GM12878 (cell line): ENCODE data around the gene CACNA1H. TPM values are rescaled to one million over a fixed set of nuclear protein-coding genes. Genes with fewer than 3 reads are reported as not detected.

Experiments used
- ATAC-seq: fragments of 200-7000 bp; cut with Tn5 transposase; 3 replicates; pipeline ENCODE4 v1.9.1; 2020; ENCODE audit warnings: mild to moderate bottlenecking, moderate library complexity
- BruUV-seq: library from RNA; stranded (reverse); fragments of 400-500 nt; replicated peaks from 2 replicates; lab custom pipeline; 2021; lab: Mats Ljungman, UMichigan
- CTCF ChIA-PET: fragments of 300-600 bp; sonication (Branson Sonifier 250); formaldehyde crosslinking; extraction: SDS; loops from one replicate; lab custom pipeline; 2021; ENCODE audit warnings: inconsistent platforms; lab: Yijun Ruan, JAX
- POLR2A ChIA-PET: fragments of 350-600 bp; formaldehyde crosslinking; extraction: SDS; loops from one replicate; lab custom pipeline; 2021; ENCODE audit warnings: inconsistent platforms; lab: Charles Lee
- RAD21 ChIA-PET: fragments of 300-600 bp; sonication (Branson Sonifier 250); formaldehyde crosslinking; loops from one replicate; lab custom pipeline; 2023; ENCODE audit warnings: antibody characterized with exemption; ENCODE audit not compliant: unreplicated experiment; lab: Charles Lee
- SMC1A ChIA-PET: fragments of 300-600 bp; sonication (Branson Sonifier 250); formaldehyde crosslinking; loops from one replicate; lab custom pipeline; 2023; ENCODE audit not compliant: unreplicated experiment, uncharacterized antibody; lab: Charles Lee
- DNase-seq: peaks from one replicate; pipeline ENCODE4 v3.0.0-alpha.2; 2011; ENCODE audit warnings: low read depth, low spot score
- FAIRE-seq: peaks from 3 replicates; lab custom pipeline; 2011; peaks lifted over from hg19 to GRCh38; lab: Jason Lieb, UNC
- H2AFZ ChIP-seq: 2 replicates; pipeline ENCODE4 v1.6.0; 2011; ENCODE audit warnings: low read depth, low read length, control low read depth; ENCODE audit not compliant: control insufficient read depth
- H3K27ac ChIP-seq: 2 replicates; pipeline ENCODE4 v1.5.1; 2011; ENCODE audit warnings: control low read depth; ENCODE audit not compliant: control insufficient read depth, insufficient read depth
- H3K27me3 ChIP-seq, 2 experiments: replicated peaks in 1 of 2; 2 replicates each; pipeline versions ENCODE4 v1.6.0 to v1.6.1; 2011; ENCODE audit warnings: low read length in 1 of 2; ENCODE audit not compliant: control insufficient read depth in 2 of 2, insufficient read depth in 2 of 2
- H3K36me3 ChIP-seq, 2 experiments: 2 replicates each; pipeline ENCODE4 v1.5.1; 2011; ENCODE audit warnings: low read length in 1 of 2; ENCODE audit not compliant: control insufficient read depth in 2 of 2, insufficient read depth in 2 of 2
- H3K4me1 ChIP-seq: 2 replicates; pipeline ENCODE4 v1.6.1; 2011; ENCODE audit warnings: mild to moderate bottlenecking, low read length, moderate library complexity, mixed read lengths; ENCODE audit not compliant: control insufficient read depth, insufficient read depth
- H3K4me2 ChIP-seq: 2 replicates; pipeline ENCODE4 v1.6.0; 2011; ENCODE audit warnings: control low read depth; ENCODE audit not compliant: control insufficient read depth, insufficient read depth
- H3K4me3 ChIP-seq: fragments of 200-600 bp; sonication (generic); 2 replicates; pipeline ENCODE4 v1.5.1; 2016
- H3K79me2 ChIP-seq: 2 replicates; pipeline ENCODE4 v1.6.0; 2011; ENCODE audit warnings: low read length; ENCODE audit not compliant: control insufficient read depth, insufficient read depth
- H3K9ac ChIP-seq: 2 replicates; pipeline ENCODE4 v1.8.0; 2011; ENCODE audit warnings: low read length, control low read depth, mixed read lengths; ENCODE audit not compliant: control insufficient read depth, insufficient read depth
- H3K9me3 ChIP-seq: replicated peaks from 3 replicates; pipeline ENCODE4 v1.5.1; 2011; ENCODE audit warnings: mild to moderate bottlenecking, low read length; ENCODE audit not compliant: control insufficient read depth, insufficient read depth
- H4K20me1 ChIP-seq: 2 replicates; pipeline ENCODE4 v1.6.0; 2011; ENCODE audit not compliant: control insufficient read depth, insufficient read depth
- CBFB ChIP-seq: IDR thresholded peaks from 2 replicates; pipeline ENCODE4 v1.6.1; 2016; ENCODE audit warnings: antibody characterized with exemption, low read depth
- CBX5 ChIP-seq: sonication (generic); IDR thresholded peaks from 2 replicates; pipeline ENCODE4 v1.6.1; 2016; ENCODE audit warnings: low read depth, moderate library complexity, mild to moderate bottlenecking, inconsistent platforms
- CHD1 ChIP-seq: IDR thresholded peaks from 2 replicates; pipeline ENCODE4 v1.6.1; 2012; ENCODE audit warnings: low read depth, low read length, improper control_type of control experiment
- DPF2 ChIP-seq: fragments of 450-650 bp; IDR thresholded peaks from 2 replicates; pipeline ENCODE4 v1.6.1; 2017; ENCODE audit warnings: mild to moderate bottlenecking
- HDAC6 ChIP-seq: fragments of 200-600 bp; sonication (generic); IDR thresholded peaks from one replicate; pipeline ENCODE4 v1.8.0; 2017; ENCODE audit warnings: antibody characterized with exemption; ENCODE audit not compliant: unreplicated experiment
- JUNB ChIP-seq: IDR thresholded peaks from 2 replicates; pipeline ENCODE4 v1.6.1; 2016; ENCODE audit warnings: antibody characterized with exemption, mild to moderate bottlenecking
- MEF2A ChIP-seq: IDR thresholded peaks from 2 replicates; pipeline ENCODE4 v1.6.1; 2011; ENCODE audit warnings: low read depth, mild to moderate bottlenecking, low read length, moderate library complexity; ENCODE audit not compliant: insufficient read depth
- MLLT1 ChIP-seq: fragments of 450-650 bp; IDR thresholded peaks from 2 replicates; pipeline ENCODE4 v1.6.1; 2016; ENCODE audit warnings: mild to moderate bottlenecking
- MXI1 ChIP-seq: fragments of 150-350 bp; IDR thresholded peaks from 2 replicates; pipeline ENCODE4 v1.6.1; 2011; ENCODE audit warnings: low read depth, mild to moderate bottlenecking, inconsistent platforms, low read length, improper control_type of control experiment
- NFYA ChIP-seq: IDR thresholded peaks from 2 replicates; pipeline ENCODE4 v1.6.1; 2011; ENCODE audit warnings: low read depth, mild to moderate bottlenecking, low read length, improper control_type of control experiment, borderline replicate concordance
- RB1 ChIP-seq: fragments of 450-650 bp; formaldehyde crosslinking; IDR thresholded peaks from 2 replicates; pipeline ENCODE4 v1.6.1; 2017; ENCODE audit warnings: mild to moderate bottlenecking, borderline replicate concordance
- RFX5 ChIP-seq: IDR thresholded peaks from 2 replicates; pipeline ENCODE4 v1.6.1; 2011; ENCODE audit warnings: low read depth, low read length, improper control_type of control experiment
- SMARCA5 ChIP-seq: fragments of 450-650 bp; IDR thresholded peaks from 2 replicates; pipeline ENCODE4 v1.6.1; 2017; ENCODE audit warnings: mild to moderate bottlenecking
- SREBF1 ChIP-seq: IDR thresholded peaks from 2 replicates; pipeline ENCODE4 v1.6.1; 2012; ENCODE audit warnings: mild to moderate bottlenecking, low read length
- SRF ChIP-seq, 2 experiments: IDR thresholded peaks; 2 replicates each; pipeline ENCODE4 v1.6.1; 2011; ENCODE audit warnings: low read depth in 2 of 2, low read length in 2 of 2, mild to moderate bottlenecking in 1 of 2, moderate library complexity in 1 of 2
- SUZ12 ChIP-seq: fragments of 200-600 bp; sonication (generic); IDR thresholded peaks from one replicate; pipeline ENCODE4 v1.6.1; 2018; ENCODE audit warnings: antibody characterized with exemption, mild to moderate bottlenecking; ENCODE audit not compliant: unreplicated experiment
- WRNIP1 ChIP-seq: IDR thresholded peaks from 2 replicates; pipeline ENCODE4 v1.6.1; 2011; ENCODE audit warnings: low read depth, low read length, improper control_type of control experiment, borderline replicate concordance
- WGBS: methylation state at CpG from one replicate; pipeline ENCODE4 v1.1.6; 2016; ENCODE audit warnings: low lambda C conversion rate; ENCODE audit not compliant: insufficient replicate concordance, insufficient coverage; ENCODE audit errors: missing lambda C conversion rate; 5-methylcytosine and 5-hydroxymethylcytosine counted together
- in situ Hi-C: fragments of 300-500 bp; cut with MboI; formaldehyde crosslinking; loops from 9 replicates; pipeline ENCODE4 v1.14.3; 2018; ENCODE audit warnings: mixed read lengths
- intact Hi-C: fragments of 100-400 bp; cut with micrococcal nuclease; formaldehyde crosslinking; loops from one replicate; pipeline ENCODE4 v1.14.2; 2022; ENCODE audit not compliant: unreplicated experiment
- polyA plus RNA-seq, 11 experiments: library from polyadenylated mRNA; depleted of rRNA in 4 of 11; unstranded in 6 of 11; stranded (reverse) in 5 of 11; fragments of >200 nt; fragmentation: Nextera tagmentation in 4 of 11; fragmentation: Illumina TruSeq in 1 of 11; extraction: Ambion mirVana in 4 of 11; extraction: Trizol in 1 of 11; gene quantifications; 1 replicate in 1 of 11; 2 replicates in 10 of 11; pipeline versions ENCODE4 v1.2.1 to v1.2.3, GENCODE V29; 2011 to 2016; ENCODE audit warnings: inconsistent platforms in 2 of 11, missing spikeins in 2 of 11, low read depth in 1 of 11
- total RNA-seq, 4 experiments: library from RNA; depleted of rRNA in 3 of 4; stranded (reverse); fragments of >200 nt in 3 of 4; fragmentation: Illumina TruSeq in 1 of 4; extraction: Trizol in 1 of 4; gene quantifications; 2 replicates each; pipeline versions ENCODE4 v1.2.1 to v1.2.3, GENCODE V29; 2013 to 2021
- TF ChIP-seq, protein P1 (sequence below): IDR thresholded peaks from 2 replicates; pipeline ENCODE4 v1.6.1; 2011; ENCODE audit warnings: low read depth, mild to moderate bottlenecking, low read length, moderate library complexity, borderline replicate concordance; ENCODE audit errors: extremely low read depth
- TF ChIP-seq, protein P2 (sequence below): fragments of 150-350 bp; IDR thresholded peaks from 2 replicates; pipeline ENCODE4 v1.6.1; 2014; ENCODE audit warnings: mild to moderate bottlenecking, low read depth, low read length
- TF ChIP-seq, protein P3 (sequence below): IDR thresholded peaks from 2 replicates; pipeline ENCODE4 v1.6.1; 2011; ENCODE audit warnings: borderline replicate concordance, low read depth, mild to moderate bottlenecking, moderate library complexity, low read length; ENCODE audit not compliant: insufficient read depth, poor library complexity, severe bottlenecking

The CACNA1H gene
- total and polyA plus RNA-seq, 10 of the 15 experiments (the other 5 are each of a cell fraction or from before 2014, with no cell fraction given) = 0.03 to 0.54 TPM; not detected in 8

GRCh38 chr16:1121601-1122397 lies 31.1 kb upstream of the CACNA1H start (continued):
- no peak for TF ChIP-seq MLLT1
- TF ChIP-seq MXI1 = no peak
- TF ChIP-seq NFYA = no peak
- no peak for TF ChIP-seq HDAC6
- TF ChIP-seq SMARCA5 = no peak
- TF ChIP-seq CBX5 = no peak
- TF ChIP-seq CBFB = no peak
- no peak for TF ChIP-seq JUNB
- TF ChIP-seq RFX5 = no peak
- no peak for TF ChIP-seq WRNIP1

DNA sequence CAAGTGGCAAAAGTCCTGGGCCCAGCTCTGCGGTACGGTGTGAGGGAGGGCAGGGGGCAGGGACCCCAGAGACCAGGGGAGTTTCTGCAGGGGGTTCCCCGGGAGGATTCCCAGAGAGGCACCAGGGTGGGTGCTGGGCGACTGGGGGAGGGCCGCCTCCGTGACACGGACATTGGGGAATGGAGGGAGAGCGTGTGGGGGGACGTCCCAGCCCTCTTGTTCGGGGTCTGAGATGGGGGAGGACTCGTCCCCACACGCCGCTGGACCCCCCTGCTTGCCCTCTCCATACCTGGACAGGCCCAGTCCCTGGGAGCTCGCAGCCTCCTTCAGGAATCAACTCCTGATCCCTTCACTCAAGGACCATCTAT lies 30.5 kb upstream of the CACNA1H start:
- CTCF ChIA-PET = no interaction called here
- DNase-seq (no peak), FAIRE-seq (no peak), ATAC-seq (no peak)
- 23% methylated on average over 8 of the region's 14 CpGs for WGBS
- no peaks in the 10 kb centered on the region for H4K20me1 ChIP-seq
- H3K27me3 ChIP-seq = no peaks in the 10 kb centered on the region
- H2AFZ ChIP-seq = no peak overlapping the region
- in situ Hi-C loops (loop anchor here (10.0 kb wide), 1 partner anchor 58 kb away; no protein-coding TSS in a partner anchor), intact Hi-C loops (no loop called here)
- H3K4me1 ChIP-seq = no peaks in the 10 kb centered on the region
- RAD21 ChIA-PET = no interaction called here
- POLR2A ChIA-PET = no interaction called here
- no TSS peak for BruUV-seq
- H3K36me3 ChIP-seq = no peaks in the 10 kb centered on the region
- SMC1A ChIA-PET = no interaction called here
- no peak overlapping the region for H3K27ac ChIP-seq
- no peak overlapping the region for H3K4me2 ChIP-seq
- H3K79me2 ChIP-seq = no peaks in the 10 kb centered on the region
- no peaks in the 10 kb centered on the region for H3K9me3 ChIP-seq
- no peak overlapping the region for H3K4me3 ChIP-seq
- H3K9ac ChIP-seq = no peak overlapping the region
- TF ChIP-seq SREBF1 = no peak
- no peak for TF ChIP-seq SMARCA5
- TF ChIP-seq, protein P1, sequence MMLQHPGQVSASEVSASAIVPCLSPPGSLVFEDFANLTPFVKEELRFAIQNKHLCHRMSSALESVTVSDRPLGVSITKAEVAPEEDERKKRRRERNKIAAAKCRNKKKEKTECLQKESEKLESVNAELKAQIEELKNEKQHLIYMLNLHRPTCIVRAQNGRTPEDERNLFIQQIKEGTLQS = no peak
- no peak for TF ChIP-seq SUZ12
- TF ChIP-seq, protein P2, sequence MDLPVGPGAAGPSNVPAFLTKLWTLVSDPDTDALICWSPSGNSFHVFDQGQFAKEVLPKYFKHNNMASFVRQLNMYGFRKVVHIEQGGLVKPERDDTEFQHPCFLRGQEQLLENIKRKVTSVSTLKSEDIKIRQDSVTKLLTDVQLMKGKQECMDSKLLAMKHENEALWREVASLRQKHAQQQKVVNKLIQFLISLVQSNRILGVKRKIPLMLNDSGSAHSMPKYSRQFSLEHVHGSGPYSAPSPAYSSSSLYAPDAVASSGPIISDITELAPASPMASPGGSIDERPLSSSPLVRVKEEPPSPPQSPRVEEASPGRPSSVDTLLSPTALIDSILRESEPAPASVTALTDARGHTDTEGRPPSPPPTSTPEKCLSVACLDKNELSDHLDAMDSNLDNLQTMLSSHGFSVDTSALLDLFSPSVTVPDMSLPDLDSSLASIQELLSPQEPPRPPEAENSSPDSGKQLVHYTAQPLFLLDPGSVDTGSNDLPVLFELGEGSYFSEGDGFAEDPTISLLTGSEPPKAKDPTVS = no peak
- no peak for TF ChIP-seq CHD1
- TF ChIP-seq DPF2 = no peak
- TF ChIP-seq RB1 = no peak
- no peak for TF ChIP-seq MEF2A
- TF ChIP-seq SRF (IDR thresholded peaks at IDR 0.05; ENCODE audit: low read depth in 2 of 2, low read length in 2 of 2) = no peak
- TF ChIP-seq, protein P3, sequence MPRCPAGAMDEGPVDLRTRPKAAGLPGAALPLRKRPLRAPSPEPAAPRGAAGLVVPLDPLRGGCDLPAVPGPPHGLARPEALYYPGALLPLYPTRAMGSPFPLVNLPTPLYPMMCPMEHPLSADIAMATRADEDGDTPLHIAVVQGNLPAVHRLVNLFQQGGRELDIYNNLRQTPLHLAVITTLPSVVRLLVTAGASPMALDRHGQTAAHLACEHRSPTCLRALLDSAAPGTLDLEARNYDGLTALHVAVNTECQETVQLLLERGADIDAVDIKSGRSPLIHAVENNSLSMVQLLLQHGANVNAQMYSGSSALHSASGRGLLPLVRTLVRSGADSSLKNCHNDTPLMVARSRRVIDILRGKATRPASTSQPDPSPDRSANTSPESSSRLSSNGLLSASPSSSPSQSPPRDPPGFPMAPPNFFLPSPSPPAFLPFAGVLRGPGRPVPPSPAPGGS = no peak
